Endothelial cell of umbilical vein (primary cell): ENCODE results near the gene NEK6.
A peak's percentile ranks its signal among the peaks of the same experiment; 100 is the strongest.

Source experiments
- EZH2 ChIP-seq: IDR thresholded peaks from 2 replicates; pipeline ENCODE4 v1.6.1; 2012; ENCODE audit warnings: borderline replicate concordance, low read depth, mild to moderate bottlenecking, moderate library complexity, low read length, inconsistent platforms; ENCODE audit not compliant: severe bottlenecking
- FOS ChIP-seq: IDR thresholded peaks from 2 replicates; pipeline ENCODE4 v1.6.1; 2011; ENCODE audit warnings: mild to moderate bottlenecking, low read length, moderate library complexity, borderline replicate concordance; ENCODE audit not compliant: insufficient read depth
- GATA2 ChIP-seq: IDR thresholded peaks from 2 replicates; pipeline ENCODE4 v1.7.0; 2011; ENCODE audit warnings: low read depth, mild to moderate bottlenecking, moderate library complexity, mixed read lengths, low read length; ENCODE audit not compliant: insufficient read length, insufficient read depth
- JUN ChIP-seq: IDR thresholded peaks from 2 replicates; pipeline ENCODE4 v1.6.1; 2011; ENCODE audit warnings: borderline replicate concordance, low read depth; ENCODE audit not compliant: insufficient read length, insufficient read depth
- MYC ChIP-seq: IDR thresholded peaks from one replicate; pipeline ENCODE4 v1.6.1; 2011; ENCODE audit warnings: mild to moderate bottlenecking, low read depth, low read length
- POLR2A ChIP-seq: IDR thresholded peaks from 2 replicates; pipeline ENCODE4 v1.6.1; 2012; ENCODE audit warnings: low read depth, mild to moderate bottlenecking, control low read depth, low read length
- POLR2AphosphoS5 ChIP-seq: IDR thresholded peaks from 2 replicates; pipeline ENCODE4 v1.6.1; 2012; ENCODE audit warnings: low read depth, mild to moderate bottlenecking, control low read depth, low read length, moderate library complexity; ENCODE audit not compliant: insufficient read depth
- TF ChIP-seq, protein P1 (sequence below), 2 donors: IDR thresholded peaks; 1 replicate in 1 of 2; 2 replicates in 1 of 2; pipeline ENCODE4 v1.5.1; 2011; ENCODE audit warnings: low read length in 2 of 2, mild to moderate bottlenecking in 2 of 2, moderate library complexity in 2 of 2, control low read depth in 1 of 2, inconsistent platforms in 1 of 2, low read depth in 1 of 2; ENCODE audit not compliant: insufficient read depth in 1 of 2; ENCODE audit errors: extremely low read depth in 1 of 2
- TF ChIP-seq, protein P2 (sequence below): IDR thresholded peaks from 2 replicates; pipeline ENCODE4 v1.6.1; 2011; ENCODE audit not compliant: insufficient read depth, insufficient read length

DNA sequence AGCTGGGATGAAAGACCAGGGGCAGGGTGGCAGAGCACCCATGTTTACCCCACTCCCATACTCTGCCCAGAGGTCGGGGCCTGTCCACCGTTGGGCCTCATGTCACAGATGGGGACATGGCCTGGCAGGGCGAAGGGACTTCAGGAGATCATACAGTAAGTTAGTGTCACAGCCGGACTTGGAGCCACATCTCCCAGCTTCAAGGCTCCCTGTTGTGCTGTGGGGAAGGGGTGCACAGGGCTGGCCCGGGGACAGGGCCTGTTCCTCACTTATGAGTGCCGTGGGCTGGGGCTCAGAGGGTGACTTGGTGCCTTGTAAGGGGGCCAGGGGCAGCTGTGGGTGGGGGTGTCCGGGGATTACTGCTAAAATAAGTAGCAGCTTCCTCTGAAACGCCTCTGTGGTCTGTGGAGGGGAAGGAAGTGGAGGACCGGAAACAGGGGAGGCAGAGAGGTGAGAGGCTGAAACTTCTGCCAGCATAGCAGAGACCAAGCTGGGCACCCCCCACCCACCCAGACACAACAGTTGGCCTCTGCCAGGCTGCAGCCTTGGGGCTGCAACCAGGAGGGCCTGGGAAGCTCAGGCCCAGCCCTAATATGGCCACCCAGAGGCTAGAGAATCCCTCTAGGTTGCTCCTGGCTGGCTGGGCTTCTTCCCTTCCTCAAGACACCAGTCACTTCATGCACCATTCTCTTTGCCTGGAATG is 41.1 kb upstream of the NEK6 start:
- TF ChIP-seq, protein P1, sequence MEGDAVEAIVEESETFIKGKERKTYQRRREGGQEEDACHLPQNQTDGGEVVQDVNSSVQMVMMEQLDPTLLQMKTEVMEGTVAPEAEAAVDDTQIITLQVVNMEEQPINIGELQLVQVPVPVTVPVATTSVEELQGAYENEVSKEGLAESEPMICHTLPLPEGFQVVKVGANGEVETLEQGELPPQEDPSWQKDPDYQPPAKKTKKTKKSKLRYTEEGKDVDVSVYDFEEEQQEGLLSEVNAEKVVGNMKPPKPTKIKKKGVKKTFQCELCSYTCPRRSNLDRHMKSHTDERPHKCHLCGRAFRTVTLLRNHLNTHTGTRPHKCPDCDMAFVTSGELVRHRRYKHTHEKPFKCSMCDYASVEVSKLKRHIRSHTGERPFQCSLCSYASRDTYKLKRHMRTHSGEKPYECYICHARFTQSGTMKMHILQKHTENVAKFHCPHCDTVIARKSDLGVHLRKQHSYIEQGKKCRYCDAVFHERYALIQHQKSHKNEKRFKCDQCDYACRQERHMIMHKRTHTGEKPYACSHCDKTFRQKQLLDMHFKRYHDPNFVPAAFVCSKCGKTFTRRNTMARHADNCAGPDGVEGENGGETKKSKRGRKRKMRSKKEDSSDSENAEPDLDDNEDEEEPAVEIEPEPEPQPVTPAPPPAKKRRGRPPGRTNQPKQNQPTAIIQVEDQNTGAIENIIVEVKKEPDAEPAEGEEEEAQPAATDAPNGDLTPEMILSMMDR (IDR thresholded peaks at IDR 0.05; ENCODE audit: extremely low read depth in 1 of 2, insufficient read depth in 1 of 2, low read depth in 1 of 2, low read length in 2 of 2), result no peak
- no peak for TF ChIP-seq EZH2
- no peak for TF ChIP-seq FOS
- no peak for TF ChIP-seq POLR2A
- TF ChIP-seq, protein P2, sequence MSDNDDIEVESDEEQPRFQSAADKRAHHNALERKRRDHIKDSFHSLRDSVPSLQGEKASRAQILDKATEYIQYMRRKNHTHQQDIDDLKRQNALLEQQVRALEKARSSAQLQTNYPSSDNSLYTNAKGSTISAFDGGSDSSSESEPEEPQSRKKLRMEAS, result no peak
- TF ChIP-seq POLR2AphosphoS5, result peak; percentile 41
- no peak for TF ChIP-seq JUN
- TF ChIP-seq MYC, result no peak
- TF ChIP-seq GATA2, result no peak
